GM21529 (cell line): Measurements from ENCODE around the gene GPS1.

ENCODE experiments used
- ATAC-seq: cut with Tn5 transposase; IDR thresholded peaks from one replicate; pipeline ENCODE4 v1.9.1; 2021; ENCODE audit not compliant: unreplicated experiment

Gene GPS1

DNA sequence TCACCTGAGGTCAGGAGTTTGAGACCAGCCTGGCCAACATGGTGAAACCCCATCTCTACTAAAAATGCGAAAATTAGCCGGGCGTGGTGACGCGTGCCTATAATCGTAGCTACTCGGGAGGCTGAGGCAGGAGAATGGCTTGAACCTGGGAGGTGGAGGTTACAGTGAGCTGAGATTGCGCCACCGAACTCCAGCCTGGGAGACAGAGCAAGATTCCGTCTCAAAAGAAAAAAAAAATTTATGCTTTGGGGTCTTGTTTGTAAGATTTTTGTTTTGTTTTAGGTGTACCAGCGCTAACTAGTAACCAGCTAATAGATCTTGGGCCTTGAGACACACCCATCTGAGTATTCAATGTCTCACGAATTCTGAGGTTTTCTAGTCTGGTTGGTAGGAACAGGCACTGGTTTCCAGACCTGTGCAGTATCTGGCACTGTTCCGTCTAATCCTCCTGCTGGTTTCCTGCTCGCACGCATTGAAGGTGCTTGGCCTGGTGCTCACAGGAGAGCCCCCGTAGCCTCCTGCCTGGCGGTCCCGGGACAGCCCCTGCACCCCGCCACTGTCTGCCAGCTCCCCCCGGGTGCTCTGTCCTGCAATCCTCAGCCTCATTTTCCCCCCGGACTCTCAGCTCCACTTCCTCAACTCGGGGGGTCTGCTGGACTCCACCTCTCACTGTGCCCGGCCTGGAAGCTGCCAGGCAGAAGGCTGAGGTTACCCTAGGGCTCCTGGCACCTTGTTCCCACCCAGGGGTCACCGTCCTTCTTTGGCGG is 24.5 kb downstream of the GPS1 start:
- ATAC-seq, result no peak

DNA sequence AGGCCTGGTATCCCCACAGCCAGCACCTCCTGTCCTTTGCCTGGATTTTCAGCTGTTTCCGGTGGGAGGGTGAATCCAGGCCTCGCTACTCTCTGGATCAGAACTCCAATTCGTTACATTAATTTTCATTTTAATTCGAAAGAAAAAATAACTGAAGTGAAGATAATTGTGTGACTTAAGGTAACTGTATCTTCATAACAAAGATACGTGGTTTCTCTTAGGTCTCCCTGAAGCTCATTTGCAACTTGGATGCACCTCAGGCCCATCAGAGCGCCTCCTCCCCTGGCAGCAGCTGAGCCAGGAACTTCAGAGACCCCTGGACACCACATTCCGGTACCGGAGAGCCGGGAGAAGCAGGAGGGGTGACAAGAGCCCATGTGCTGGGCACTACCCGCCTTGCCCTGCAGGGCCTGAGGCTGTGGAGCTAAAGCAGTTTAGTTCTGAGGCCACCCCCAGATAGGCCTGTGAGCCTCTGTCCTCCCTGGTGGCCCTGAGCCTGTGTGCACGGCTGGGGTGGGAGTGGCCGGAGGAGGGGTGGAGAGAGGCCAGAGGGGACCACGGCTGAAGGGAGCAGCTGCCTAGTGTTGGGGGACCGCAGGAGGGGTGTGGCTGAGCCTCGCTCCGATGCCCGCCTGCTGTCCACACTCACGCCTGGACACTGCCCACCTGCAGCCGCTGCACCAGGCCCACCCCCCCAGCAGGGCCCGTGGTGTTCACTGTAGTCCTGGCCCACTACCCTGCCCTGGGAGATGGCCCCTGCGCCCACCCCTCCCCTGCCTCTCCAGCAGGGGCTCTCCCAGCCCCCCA is 25.3 kb downstream of the GPS1 start:
- ATAC-seq, result no peak

DNA sequence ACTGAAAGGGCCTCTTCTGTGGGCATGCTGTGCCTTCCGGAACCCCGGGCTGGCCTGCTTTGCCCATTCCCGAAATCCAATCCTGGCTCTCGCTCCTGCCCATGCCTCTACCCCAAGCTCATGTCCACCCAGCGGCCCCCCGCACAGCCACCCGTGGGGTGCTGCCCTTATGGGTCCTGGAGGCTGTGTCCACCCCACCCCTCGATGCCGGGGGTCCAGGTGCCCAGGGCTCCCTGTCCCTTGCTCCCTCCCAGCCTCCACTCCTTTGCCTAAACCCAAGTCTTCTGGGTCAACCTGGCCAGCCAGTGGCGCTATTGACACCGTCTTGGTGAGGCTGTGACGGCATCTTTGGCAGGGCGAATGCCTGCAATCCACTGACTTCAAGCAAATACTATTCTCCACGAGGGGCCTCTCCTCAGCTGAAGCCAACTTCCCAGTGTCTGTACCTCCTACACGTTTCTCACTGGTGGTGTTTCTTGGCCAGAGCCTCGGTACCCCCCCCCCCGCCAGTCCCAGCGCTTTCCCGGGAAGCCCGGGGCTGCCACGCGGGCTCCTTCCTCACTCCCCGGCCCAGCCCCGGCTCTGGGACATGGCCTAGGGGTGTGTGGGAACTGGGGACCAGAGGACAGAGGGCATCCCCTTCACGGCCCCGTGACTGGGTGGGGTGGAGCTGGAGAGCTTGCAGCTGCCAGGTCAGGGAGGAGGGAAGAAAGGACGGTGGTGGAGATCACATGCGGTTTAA is 26.1 kb downstream of the GPS1 start:
- ATAC-seq, result no peak

DNA sequence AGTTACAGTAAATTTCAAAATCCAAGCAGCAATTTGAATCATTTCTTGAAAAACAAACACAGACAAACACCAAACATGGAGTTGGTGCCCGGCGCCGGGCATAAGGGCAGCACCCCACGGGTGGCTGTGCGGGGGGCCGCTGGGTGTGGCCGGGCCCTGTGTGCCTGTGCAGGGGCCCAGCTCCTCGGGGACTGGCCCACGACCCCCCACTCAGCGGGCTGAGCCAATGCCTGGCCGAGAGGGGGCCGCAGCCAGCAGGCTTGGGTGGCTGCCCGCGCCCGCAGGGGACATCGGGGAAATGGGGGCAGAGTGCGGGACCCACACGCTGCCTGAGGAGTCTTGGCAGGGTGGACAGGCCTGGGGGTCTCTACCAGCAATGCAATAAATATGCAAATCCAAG is 26.7 kb downstream of the GPS1 start:
- no peak for ATAC-seq

DNA sequence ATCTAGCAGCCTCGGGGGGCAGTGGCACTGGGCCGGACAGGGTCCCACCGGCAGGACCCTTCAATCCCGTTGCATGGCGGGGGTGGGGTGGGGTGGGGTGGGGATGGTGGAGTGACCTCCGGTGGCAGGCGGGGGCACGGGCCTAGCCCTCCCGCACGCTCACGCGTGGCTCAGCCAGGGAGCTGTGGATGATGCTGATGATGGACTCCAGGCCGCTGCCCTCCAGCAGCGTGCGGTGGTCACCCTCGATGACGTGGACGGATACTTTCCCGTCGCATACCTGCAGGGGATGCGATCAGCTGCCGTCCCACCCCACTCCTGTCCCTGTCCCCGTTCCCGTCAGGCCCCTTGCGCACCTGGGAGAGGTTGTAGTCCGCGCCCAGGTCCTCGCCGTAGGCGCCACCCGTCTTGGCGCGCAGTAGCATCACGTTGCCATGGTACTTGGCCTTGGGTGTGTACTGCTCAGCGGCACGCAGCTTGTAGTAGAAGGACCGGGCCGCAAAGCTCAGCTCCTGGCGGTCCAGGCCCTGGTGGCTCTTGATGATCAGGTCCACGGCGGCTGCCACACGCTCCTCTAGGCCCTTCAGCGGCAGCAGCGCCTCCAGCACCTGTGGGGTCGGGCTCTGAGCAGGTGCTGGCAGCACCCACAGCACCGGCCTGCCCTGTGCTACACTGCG is 27.4 kb downstream of the GPS1 start:
- ATAC-seq, result no peak

DNA sequence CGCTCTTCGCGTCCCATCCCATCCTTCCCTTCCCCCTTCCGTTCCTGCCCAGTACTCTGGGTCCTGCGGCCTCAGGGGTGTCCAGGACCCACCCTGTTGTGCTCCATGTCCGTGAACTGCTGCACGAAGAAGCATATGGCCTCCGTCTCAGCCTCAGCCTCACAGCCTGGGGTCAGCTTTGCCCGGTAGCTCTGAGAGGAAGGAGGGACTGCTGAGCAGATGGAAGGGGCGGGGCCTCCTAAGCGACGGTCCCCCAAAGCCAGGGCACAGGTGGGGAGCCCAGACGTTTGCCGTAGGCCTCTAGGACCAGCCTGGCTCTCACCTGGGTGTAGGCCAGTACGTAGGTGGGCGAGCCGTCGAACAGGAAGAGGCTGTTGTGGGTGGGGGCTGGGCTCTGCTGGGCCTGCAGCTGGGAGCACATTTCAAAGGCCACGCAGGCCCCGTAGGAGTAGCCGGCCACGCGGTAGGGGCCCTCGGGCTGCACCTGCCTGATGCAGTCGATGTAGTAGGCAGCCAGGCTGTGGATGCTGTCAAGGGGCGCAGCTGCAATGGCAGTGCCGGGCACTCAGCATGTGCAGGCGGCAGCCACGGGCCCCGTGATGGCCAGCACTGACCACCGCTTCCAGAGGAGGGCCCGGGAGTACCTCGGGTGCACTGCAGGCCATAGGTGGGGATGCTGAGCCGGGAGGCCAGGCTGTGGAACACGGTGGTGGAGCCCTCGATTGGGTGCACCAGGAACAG is 28.5 kb downstream of the GPS1 start:
- ATAC-seq, result no peak

DNA sequence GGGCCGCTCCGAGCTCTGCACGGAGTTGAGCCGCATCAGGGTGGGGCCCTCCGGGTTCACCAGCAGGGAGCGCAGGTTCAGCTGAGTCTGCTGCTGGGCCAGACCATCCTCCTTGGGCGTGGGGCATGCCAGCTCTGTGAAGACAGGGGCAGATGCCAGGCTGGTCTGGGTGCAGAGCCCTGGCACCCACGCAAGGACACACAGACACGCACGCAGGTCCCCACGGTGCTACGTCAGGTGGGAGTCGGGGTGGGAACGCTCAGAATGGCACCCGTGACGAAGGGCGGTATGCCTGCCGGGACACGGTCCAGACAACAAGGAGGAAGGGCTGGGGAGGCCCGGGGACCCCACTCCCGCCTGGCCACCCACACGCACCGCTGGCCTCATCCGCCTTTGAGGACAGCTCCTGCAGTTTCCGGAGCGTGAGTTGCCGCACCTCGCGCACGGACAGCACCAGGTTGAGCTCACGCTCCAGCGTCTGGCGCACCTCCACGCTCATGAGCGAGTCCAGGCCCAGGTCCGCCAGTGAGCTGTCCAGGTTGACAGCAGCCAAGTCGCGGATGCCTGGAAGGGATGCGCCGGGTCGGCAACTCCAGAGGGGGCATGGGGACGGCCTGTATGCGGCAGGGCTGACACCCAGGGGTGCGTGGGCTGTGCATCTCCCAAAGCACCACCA is 29.2 kb downstream of the GPS1 start:
- ATAC-seq, result no peak

DNA sequence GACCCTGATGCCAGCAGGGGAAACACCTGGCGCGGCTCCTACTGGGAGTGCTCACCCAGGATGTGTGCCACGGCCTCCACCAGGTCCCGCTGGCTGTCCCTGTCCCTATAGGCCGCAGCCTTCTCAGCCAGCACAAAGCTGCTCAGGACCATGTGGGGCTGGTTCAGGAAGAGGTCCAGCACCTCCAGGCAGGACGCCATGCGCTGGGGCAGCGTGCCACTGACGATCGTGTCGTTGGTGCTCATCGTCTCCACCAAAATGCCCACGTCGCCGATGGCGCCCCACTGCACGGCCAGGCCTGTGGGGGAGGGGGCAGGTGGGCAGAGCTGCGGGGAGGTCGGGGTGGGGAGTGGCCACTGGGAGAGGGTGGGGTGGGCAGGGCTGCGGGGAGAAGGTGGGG is 29.8 kb downstream of the GPS1 start:
- ATAC-seq, result no peak

DNA sequence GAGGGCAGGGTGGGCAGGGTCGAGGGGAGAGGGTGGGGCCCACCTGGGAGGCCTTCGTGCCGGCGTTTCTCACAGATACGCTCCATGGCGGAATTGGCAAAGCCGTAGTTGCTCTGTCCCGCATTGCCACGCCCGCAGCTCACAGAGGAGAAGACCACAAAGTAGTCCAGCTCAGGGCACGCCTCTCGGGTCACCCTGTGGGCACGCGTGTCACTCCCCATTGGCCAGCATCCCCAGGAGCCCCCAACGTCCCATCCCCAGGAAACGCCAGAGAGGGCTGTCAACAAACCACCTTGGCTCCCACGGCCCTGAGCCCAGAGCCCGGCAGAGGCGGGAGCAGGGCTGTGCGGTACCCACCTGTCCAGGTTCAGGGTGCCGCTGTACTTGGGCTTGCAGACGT is 30.3 kb downstream of the GPS1 start:
- no peak for ATAC-seq

DNA sequence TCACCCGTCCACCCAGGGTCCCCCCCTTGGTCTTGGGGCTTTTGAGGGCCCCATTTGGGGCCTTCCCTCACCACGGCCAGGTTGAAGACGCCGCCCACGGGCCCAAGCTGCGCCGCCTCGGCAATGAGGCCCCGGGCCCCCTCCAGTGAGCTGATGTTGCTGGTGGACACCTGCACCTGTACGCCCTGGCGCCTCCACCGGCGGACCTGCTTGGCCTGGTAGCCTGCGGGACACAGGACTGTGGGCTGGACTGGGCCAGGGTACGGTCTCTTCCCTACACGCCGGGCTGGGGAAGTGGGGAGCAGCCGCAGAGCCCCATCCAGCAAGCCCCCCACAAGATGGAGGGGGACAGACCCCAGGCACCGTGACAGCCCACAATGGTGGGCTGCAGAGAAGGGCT is 30.8 kb downstream of the GPS1 start:
- no peak for ATAC-seq

DNA sequence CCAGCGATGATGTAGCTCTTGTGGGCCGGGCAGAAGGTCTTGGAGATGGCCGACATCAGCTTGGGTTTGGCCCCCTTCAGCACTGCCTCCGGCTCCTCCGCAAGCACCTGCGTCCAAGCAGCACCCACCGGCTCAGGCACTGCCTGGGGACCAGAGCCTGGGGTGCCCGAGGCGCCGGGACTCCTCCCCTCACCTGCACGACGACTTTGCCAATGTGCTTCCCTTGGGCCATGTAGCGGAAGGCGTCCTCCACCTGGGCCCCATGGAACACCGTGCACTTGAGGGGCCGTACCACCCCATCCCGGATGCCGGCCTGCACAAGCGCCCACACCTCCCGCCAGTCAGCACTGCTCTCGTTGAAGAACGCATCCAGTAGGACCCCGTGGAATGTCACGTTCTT is 31.3 kb downstream of the GPS1 start:
- no peak for ATAC-seq

DNA sequence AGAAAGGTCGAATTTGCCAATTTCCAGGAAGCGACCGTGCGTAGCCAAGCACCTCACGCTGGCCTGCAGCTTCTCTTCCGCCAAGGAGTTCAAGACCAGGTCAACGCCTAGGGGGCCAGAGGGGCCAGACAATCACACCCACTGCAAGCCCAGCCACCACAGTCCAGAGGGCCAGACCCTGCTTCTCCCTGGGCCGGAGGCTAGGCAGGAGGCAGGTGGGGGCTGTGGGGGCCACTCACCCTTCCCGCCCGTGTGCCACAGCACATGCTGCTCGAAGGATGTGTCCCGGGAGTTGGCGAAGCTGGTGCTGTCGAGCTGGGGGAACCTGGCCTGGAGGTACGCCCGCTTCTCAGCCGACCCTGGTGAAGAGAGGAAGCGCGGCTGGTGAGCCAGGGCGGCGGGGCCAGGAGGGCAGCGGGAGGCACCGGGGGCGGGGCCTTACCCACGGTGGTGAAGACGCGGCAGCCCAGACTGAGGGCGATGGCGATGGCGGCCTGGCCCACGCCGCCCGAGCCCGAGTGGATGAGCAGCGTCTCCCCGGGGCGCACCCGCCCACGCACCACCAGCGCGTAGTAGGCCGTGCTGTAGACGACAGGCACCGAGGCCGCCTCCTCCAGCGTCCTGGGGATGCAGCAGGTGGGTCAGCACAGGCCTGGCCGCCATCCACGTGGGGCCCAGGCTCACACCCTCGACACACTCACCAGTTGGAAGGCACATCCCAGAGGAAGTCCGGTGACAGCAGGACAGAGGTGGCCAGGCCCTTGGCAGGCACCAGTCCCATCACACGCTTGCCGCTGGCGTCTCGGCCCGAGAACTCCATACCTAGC is 32.0 kb downstream of the GPS1 start:
- ATAC-seq, result no peak

DNA sequence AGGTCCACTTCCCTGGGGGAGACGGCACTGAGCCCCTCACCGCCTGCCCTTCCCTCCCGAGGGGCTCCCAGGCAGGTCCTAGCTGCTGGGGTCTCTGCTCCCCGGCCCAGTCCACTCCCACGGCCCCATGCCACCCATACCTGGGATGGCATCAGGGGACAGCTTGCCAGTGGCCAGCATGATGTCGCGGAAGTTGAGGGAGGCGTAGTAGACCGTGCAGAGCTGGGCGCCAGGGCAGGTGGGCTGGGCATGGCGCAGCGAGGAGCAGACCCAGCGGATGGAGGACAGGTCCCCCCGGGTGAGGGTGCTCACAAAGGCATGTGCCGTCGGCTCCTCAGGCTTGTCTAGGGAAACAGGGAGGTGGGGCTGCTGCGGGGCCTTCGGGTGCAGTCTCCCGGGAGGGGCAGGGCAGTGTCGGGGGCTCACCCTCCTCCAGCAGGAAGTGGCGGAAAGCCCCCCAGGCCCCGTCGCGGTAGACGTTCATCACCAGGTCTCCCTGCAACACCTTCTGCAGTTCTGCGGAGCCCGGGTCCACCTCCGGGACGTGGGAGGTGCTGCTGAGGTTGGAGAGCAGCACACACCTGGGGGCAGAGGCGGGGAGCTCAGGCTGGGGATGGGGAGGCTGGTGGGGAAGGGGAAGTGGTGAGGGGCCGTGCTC is 32.8 kb downstream of the GPS1 start:
- ATAC-seq, result no peak

DNA sequence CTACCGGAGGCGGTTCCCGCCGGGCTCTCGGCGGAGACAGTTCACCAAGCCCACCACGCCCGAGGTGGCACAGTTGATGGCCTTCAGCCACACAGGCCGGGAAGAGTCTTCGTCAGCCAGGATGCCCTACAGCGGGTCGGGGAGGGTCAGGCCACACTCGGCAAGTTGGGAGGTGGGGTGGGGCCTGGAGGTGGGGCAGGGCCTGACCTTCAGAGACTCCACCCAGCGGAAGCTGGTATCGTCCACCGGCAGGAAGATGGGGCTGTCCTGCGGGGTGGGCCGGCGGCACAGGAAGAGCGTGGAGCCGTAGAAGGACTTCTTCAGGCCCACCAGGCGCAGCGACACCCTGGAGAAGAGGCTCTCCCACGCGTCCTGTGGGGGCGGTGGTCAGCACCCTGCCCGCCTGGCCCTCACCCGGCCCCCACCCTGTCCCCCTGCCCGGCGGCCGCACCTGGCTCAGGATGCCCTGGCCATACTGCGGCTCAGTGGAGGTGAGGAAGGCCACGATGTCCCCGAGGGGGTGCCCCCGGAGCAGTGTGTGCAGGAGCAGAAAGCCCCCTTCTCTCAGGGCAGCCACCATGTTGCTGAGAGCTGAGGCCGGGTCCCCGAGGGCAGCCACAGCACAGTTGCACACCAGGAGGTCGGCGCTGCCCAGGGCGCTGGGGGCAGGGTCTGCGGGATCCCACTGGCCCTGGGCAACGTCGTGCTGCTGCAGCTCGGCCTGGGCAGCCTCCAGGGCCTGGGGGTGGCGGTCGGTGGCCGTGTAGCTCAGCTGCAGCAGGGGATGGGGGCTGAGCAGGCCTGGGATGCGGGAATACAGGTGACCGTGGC is 33.5 kb downstream of the GPS1 start:
- ATAC-seq, result no peak

DNA sequence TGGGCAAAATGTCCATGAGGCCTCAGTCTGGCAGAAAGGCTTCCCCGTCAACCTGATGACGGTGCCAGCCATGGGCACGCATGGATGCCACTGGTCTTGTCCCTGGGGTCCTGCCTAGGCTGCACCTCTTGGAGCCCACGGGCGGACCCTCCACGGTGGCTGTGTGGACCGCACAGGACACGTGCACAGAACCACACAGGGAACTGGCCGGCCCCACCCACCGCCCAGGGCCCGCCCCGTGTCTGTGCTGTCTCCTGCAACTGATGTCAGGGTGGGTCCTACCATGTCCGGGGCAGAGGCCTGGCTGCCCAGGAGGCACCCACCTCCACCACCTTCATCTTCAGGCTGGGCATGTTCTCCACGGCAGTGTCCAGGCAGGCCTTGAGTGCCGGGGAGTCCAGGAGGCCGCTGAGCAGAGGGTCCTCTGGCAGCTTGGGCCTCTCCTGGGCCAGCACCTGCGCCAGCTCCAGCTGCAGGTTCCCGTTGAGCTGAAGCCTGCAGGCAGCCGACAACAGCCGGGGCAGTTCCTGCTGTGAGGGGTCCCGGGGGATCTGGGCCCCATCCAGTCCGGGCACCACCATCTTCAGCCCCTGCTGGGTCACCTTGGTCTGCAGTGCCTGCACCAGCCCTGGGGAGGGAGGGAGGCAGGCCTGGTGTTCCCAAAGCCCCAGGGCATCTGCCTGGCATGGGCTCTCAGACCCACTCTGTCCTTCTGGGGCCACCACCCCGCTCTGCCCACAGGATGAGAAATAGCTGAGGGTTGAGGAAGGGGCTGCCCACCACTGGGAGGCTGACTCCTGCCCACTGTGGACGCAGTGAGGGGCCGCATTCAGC is 34.5 kb downstream of the GPS1 start:
- no peak for ATAC-seq

DNA sequence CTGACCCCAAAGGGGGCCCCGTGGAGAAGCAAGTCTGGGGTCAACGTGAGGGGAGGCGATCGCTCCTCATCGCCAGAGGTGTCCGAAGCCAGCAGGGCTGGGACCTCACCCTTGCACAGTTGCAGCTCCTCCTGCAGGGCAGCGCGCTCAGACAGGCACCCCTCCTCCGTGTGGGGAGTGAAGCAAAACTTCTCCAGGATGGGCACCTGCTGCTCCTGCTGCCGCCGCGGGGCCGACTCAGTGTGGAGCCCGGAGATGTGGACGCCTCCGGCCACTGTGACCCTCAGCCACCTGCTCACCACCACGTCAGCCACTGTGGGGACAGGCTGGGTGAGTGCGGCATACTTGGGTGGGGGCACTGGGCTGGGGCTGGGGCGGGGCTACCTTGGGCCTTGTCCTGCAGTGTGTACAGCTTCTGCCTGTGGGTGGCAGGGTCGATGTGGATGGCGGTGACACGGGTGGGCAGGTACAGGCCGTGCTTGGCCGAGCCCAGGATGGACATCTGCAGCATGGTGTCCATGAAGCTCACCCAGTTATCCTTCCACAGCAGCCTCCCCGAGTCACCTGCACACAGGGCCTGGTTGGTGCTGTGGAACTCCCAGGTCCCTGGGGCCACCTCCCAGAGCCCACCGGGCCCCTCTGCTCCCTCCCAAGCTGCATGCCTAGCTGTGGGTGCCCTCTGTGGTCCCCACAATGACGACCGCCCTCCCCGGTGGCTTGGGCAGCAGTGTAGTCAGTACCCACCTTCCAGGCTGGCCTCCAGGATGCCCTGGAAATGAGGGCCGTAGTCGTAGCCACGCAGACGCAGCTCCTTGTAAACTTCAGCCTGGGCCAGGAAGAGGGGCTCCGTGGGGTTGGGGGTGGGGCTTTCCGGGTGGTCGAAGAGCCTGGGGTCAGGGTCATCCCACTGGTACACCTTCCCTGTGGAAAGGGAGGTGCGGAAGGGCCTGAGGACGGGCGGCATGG is 35.5 kb downstream of the GPS1 start:
- no peak for ATAC-seq
